Calu3 (cell line): ENCODE measurements around the gene IMMP2L. TPM values are rescaled to one million over a fixed set of nuclear protein-coding genes. Genes with fewer than 3 reads are reported as not detected.

ENCODE experiments used
- BruUV-seq: library from RNA; stranded (reverse); fragments of 400-500 nt; replicated peaks from 2 replicates; lab custom pipeline; 2021; lab: Mats Ljungman, UMichigan
- CTCF ChIA-PET: fragments of 300-600 bp; sonication (Branson Sonifier 250); formaldehyde crosslinking; loops from one replicate; lab custom pipeline; 2022; ENCODE audit warnings: antibody characterized with exemption; lab: Charles Lee
- DNase-seq: peaks from one replicate; pipeline ENCODE4 v3.0.0; 2022
- H3K27ac Mint-ChIP-seq: one replicate; pipeline ENCODE4 v1.8.0; 2022; ENCODE audit warnings: mixed read lengths; ENCODE audit not compliant: unreplicated experiment
- H3K27me3 Mint-ChIP-seq: one replicate; pipeline ENCODE4 v1.8.0; 2022; ENCODE audit warnings: mixed read lengths; ENCODE audit not compliant: unreplicated experiment
- H3K36me3 Mint-ChIP-seq: one replicate; pipeline ENCODE4 v1.8.0; 2022; ENCODE audit warnings: mild to moderate bottlenecking, moderate library complexity, mixed read lengths; ENCODE audit not compliant: insufficient read depth, unreplicated experiment
- H3K4me1 Mint-ChIP-seq: one replicate; pipeline ENCODE4 v1.8.0; 2022; ENCODE audit warnings: mild to moderate bottlenecking, low read depth, mixed read lengths; ENCODE audit not compliant: unreplicated experiment
- H3K4me3 Mint-ChIP-seq: one replicate; pipeline ENCODE4 v1.8.0; 2022; ENCODE audit warnings: mild to moderate bottlenecking, low read depth, moderate library complexity, mixed read lengths; ENCODE audit not compliant: unreplicated experiment
- H3K9me3 Mint-ChIP-seq: one replicate; pipeline ENCODE4 v1.8.0; 2022; ENCODE audit warnings: low read depth, mixed read lengths; ENCODE audit not compliant: unreplicated experiment
- CTCF ChIP-seq: fragments of 200-600 bp; IDR thresholded peaks from one replicate; pipeline ENCODE4 v1.8.0; 2022; ENCODE audit warnings: antibody characterized with exemption; ENCODE audit not compliant: unreplicated experiment
- intact Hi-C: fragments of 100-400 bp; cut with micrococcal nuclease; formaldehyde crosslinking; loops from one replicate; pipeline ENCODE4 v1.10.0; 2022; ENCODE audit not compliant: unreplicated experiment
- total RNA-seq: library from RNA; stranded (reverse); gene quantifications from 2 replicates; pipeline ENCODE4 v1.2.3, GENCODE V29; 2022

IMMP2L gene
- total RNA-seq, 1 experiment from 2014 or later, result 28.6 TPM

GRCh38 chr7:110786328-110786965 lies 775.8 kb downstream of the IMMP2L start:
- no peak overlapping the region for H3K4me3 Mint-ChIP-seq
- no TSS peak for BruUV-seq
- CTCF ChIA-PET, result no interaction called here

GRCh38 chr7:110784749-110785148 lies 777.5 kb downstream of the IMMP2L start:
- Mint-ChIP-seq H3K4me3 (no peak overlapping the region), H3K36me3 (no peaks in the 10 kb centered on the region), H3K27me3 (no peaks in the 10 kb centered on the region), H3K27ac (no peak overlapping the region), H3K4me1 (no peaks in the 10 kb centered on the region), H3K9me3 (no peaks in the 10 kb centered on the region)
- no peak for TF ChIP-seq CTCF
- DNase-seq, result no peak
- intact Hi-C loops, result no loop called here
- CTCF ChIA-PET, result no interaction called here
- BruUV-seq, result no TSS peak

More at GRCh38 chr7:110786328-110786965, 775.8 kb downstream of the IMMP2L start:
- intact Hi-C loops, result no loop called here
- no peaks in the 10 kb centered on the region for H3K27me3 Mint-ChIP-seq
- no peak for TF ChIP-seq CTCF
- H3K27ac Mint-ChIP-seq, result no peak overlapping the region
- H3K36me3 Mint-ChIP-seq, result no peaks in the 10 kb centered on the region
- H3K4me1 Mint-ChIP-seq, result no peaks in the 10 kb centered on the region
- no peak for DNase-seq
- no peaks in the 10 kb centered on the region for H3K9me3 Mint-ChIP-seq

GRCh38 chr7:110780712-110781111 lies 781.6 kb downstream of the IMMP2L start:
- TF ChIP-seq CTCF, result no peak
- Mint-ChIP-seq H3K36me3 (no peaks in the 10 kb centered on the region), H3K27ac (no peak overlapping the region), H3K4me3 (no peak overlapping the region), H3K9me3 (no peaks in the 10 kb centered on the region), H3K4me1 (no peaks in the 10 kb centered on the region), H3K27me3 (no peaks in the 10 kb centered on the region)
- CTCF ChIA-PET, result no interaction called here
- intact Hi-C loops, result no loop called here
- no peak for DNase-seq
- no TSS peak for BruUV-seq

- CTCF ChIA-PET, result no interaction called here
- H3K36me3 Mint-ChIP-seq, result no peaks in the 10 kb centered on the region
- intact Hi-C loops, result no loop called here
Observed at GRCh38 chr7:110779339-110779738, 783.0 kb downstream of the IMMP2L start.

More at GRCh38 chr7:110779339-110779738, 783.0 kb downstream of the IMMP2L start:
- no peaks in the 10 kb centered on the region for H3K4me1 Mint-ChIP-seq
- no peak overlapping the region for H3K27ac Mint-ChIP-seq
- BruUV-seq, result no TSS peak
- no peak overlapping the region for H3K4me3 Mint-ChIP-seq
- TF ChIP-seq CTCF, result no peak
- DNase-seq, result no peak
- no peaks in the 10 kb centered on the region for H3K9me3 Mint-ChIP-seq
- H3K27me3 Mint-ChIP-seq, result no peaks in the 10 kb centered on the region
